CD14-positive monocyte (primary cell): ENCODE data around the gene WNT7B. TPM values are rescaled to one million over a fixed set of nuclear protein-coding genes. Genes with fewer than 3 reads are reported as not detected.
A peak's percentile ranks its signal among the peaks of the same experiment; 100 is the strongest.

Source experiments
- DNase-seq, 3 donors: peaks; one replicate each; pipeline ENCODE4 v3.0.0-alpha.2; 2011 to 2022
- H2AFZ ChIP-seq: 2 replicates; pipeline ENCODE4 v1.6.0; 2012; ENCODE audit warnings: mild to moderate bottlenecking, low read depth, low read length, inconsistent platforms; ENCODE audit not compliant: insufficient read depth, poor library complexity, severe bottlenecking
- H3K27ac ChIP-seq, 2 donors: 1 replicate in 1 of 2; 2 replicates in 1 of 2; pipeline ENCODE4 v1.5.1; 2012 to 2013; ENCODE audit warnings: low read length in 2 of 2, control low read depth in 1 of 2, inconsistent platforms in 1 of 2, low read depth in 1 of 2, mild to moderate bottlenecking in 1 of 2
- H3K27me3 ChIP-seq, 2 donors: one replicate each; pipeline versions ENCODE4 v1.6.0 to v1.6.1; 2011 to 2013; ENCODE audit warnings: low read length in 2 of 2; ENCODE audit not compliant: control insufficient read depth in 2 of 2, insufficient read depth in 2 of 2
- H3K36me3 ChIP-seq, 2 donors: replicated peaks in 1 of 2; 1 replicate in 1 of 2; 2 replicates in 1 of 2; pipeline versions ENCODE4 v1.5.1 to v1.6.1; 2012 to 2013; ENCODE audit warnings: low read length in 2 of 2, control low read depth in 1 of 2, inconsistent platforms in 1 of 2, mild to moderate bottlenecking in 1 of 2; ENCODE audit not compliant: insufficient read depth in 2 of 2, control insufficient read depth in 1 of 2
- H3K4me1 ChIP-seq, 2 donors: 1 replicate in 1 of 2; 2 replicates in 1 of 2; pipeline versions ENCODE4 v1.5.1 to v1.6.1; 2012 to 2013; ENCODE audit warnings: low read length in 2 of 2, control low read depth in 1 of 2, inconsistent platforms in 1 of 2, mild to moderate bottlenecking in 1 of 2, moderate library complexity in 1 of 2; ENCODE audit not compliant: insufficient read depth in 2 of 2, control insufficient read depth in 1 of 2
- H3K4me2 ChIP-seq: replicated peaks from 2 replicates; pipeline ENCODE3; 2012; ENCODE audit warnings: low read length, moderate library complexity, mild to moderate bottlenecking; ENCODE audit not compliant: poor library complexity, severe bottlenecking; ENCODE audit errors: extremely low read depth
- H3K4me3 ChIP-seq, 3 experiments: fragments of 200-600 bp in 1 of 3; sonication (generic) in 1 of 3; replicated peaks in 1 of 3; 1 replicate in 2 of 3; 2 replicates in 1 of 3; pipeline ENCODE4 v1.5.1; 2011 to 2013; ENCODE audit warnings: low read length in 3 of 3, mild to moderate bottlenecking in 3 of 3, control low read depth in 2 of 3, low read depth in 2 of 3, inconsistent platforms in 1 of 3, moderate library complexity in 1 of 3
- H3K79me2 ChIP-seq: 2 replicates; pipeline ENCODE4 v1.6.0; 2012; ENCODE audit warnings: mild to moderate bottlenecking, control low read depth, inconsistent platforms, low read length, moderate library complexity; ENCODE audit not compliant: insufficient read depth
- H3K9ac ChIP-seq: 2 replicates; pipeline ENCODE4 v1.6.0; 2017; ENCODE audit warnings: low read length, mild to moderate bottlenecking; ENCODE audit not compliant: insufficient read depth, poor library complexity, severe bottlenecking
- H3K9me3 ChIP-seq, 2 donors: replicated peaks in 1 of 2; 1 replicate in 1 of 2; 2 replicates in 1 of 2; pipeline versions ENCODE4 v1.5.1 to v1.6.1; 2012 to 2013; ENCODE audit warnings: low read length in 2 of 2, control low read depth in 1 of 2; ENCODE audit not compliant: control insufficient read depth in 1 of 2, insufficient read depth in 1 of 2
- H4K20me1 ChIP-seq: 2 replicates; pipeline ENCODE4 v1.6.0; 2012; ENCODE audit warnings: mild to moderate bottlenecking, low read length, control low read depth, moderate library complexity; ENCODE audit not compliant: insufficient read depth
- H3K27ac Mint-ChIP-seq, 7 donors: one replicate each; pipeline ENCODE4 v1.8.0; 2020; ENCODE audit warnings: mild to moderate bottlenecking in 7 of 7, mixed read lengths in 7 of 7, moderate library complexity in 6 of 7, inconsistent platforms in 2 of 7
- H3K27me3 Mint-ChIP-seq, 3 donors: one replicate each; pipeline ENCODE4 v1.8.0; 2021 to 2022; ENCODE audit warnings: low read depth in 3 of 3, mild to moderate bottlenecking in 3 of 3, mixed read lengths in 3 of 3, moderate library complexity in 3 of 3, inconsistent platforms in 1 of 3
- H3K36me3 Mint-ChIP-seq, 2 donors: one replicate each; pipeline ENCODE4 v1.8.0; 2020; ENCODE audit warnings: mixed read lengths in 2 of 2, inconsistent platforms in 1 of 2, mild to moderate bottlenecking in 1 of 2
- H3K4me1 Mint-ChIP-seq: one replicate; pipeline ENCODE4 v1.8.0; 2020; ENCODE audit warnings: mild to moderate bottlenecking, mixed read lengths
- H3K4me3 Mint-ChIP-seq, 2 donors: one replicate each; pipeline ENCODE4 v1.8.0; 2020; ENCODE audit warnings: mild to moderate bottlenecking in 2 of 2, mixed read lengths in 2 of 2, moderate library complexity in 1 of 2
- H3K9me3 Mint-ChIP-seq, 7 donors: one replicate each; pipeline ENCODE4 v1.8.0; 2020 to 2022; ENCODE audit warnings: mixed read lengths in 7 of 7, mild to moderate bottlenecking in 6 of 7, moderate library complexity in 6 of 7, inconsistent platforms in 2 of 7
- WGBS: methylation state at CpG from one replicate; pipeline ENCODE4 v1.1.5; 2013; ENCODE audit warnings: missing lambda C conversion rate; ENCODE audit not compliant: insufficient coverage; 5-methylcytosine and 5-hydroxymethylcytosine counted together
- intact Hi-C, 2 donors: fragments of 100-400 bp; cut with micrococcal nuclease; formaldehyde crosslinking; loops; one replicate each; pipeline versions ENCODE4 v1.15.0 to v1.15.1; 2023
- polyA plus RNA-seq, 3 donors: library from polyadenylated mRNA; depleted of rRNA in 1 of 3; unstranded in 2 of 3; stranded (reverse) in 1 of 3; fragments of 300-500 nt in 2 of 3; fragments of >200 nt in 1 of 3; fragmentation: Illumina TruSeq in 2 of 3; gene quantifications; 1 replicate in 2 of 3; 2 replicates in 1 of 3; pipeline ENCODE4 v1.2.3, GENCODE V29; 2012 to 2021
- TF ChIP-seq, protein P1 (sequence below): fragments of 200-600 bp; IDR thresholded peaks from one replicate; pipeline ENCODE4 v1.8.0; 2022; ENCODE audit warnings: antibody characterized with exemption, mild to moderate bottlenecking

The WNT7B gene
- polyA plus RNA-seq, 3 donors, result not detected

DNA sequence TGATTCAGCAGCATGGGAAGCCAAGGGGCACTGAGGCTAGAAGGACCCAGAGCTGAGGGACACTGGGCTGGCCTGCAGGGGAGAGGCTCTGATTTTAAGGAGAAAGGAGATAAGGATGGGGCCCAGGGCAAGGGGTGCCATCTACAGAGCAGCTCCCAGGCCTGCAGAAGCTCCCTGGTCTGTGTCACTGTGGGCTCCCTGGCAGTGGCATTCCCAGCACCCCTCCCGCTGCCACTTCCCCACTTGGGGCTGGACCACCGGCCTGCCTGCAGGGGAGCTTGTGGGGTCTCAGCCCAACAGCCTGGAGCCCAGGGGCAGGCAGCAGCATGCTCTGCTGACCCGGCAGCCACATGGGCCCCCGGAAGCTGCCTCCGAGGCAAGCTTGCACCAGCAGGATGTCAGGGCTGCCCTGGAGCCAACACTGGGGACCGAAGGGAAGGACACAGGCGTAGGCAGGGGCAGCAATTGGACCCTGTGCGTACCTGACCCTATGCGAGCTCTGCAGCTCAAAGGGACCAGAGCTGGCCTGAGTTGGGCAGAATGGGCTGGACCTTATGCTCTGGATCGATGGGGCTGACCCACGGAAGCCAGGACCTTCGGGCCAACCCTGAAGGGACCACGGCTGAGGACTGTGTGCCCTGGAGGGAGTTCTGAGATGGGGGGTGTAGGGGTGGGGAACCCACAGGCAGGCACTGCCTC is 35.4 kb upstream of the WNT7B start:
- WGBS, result 99% methylated on average over 11 of the region's 13 CpGs
- H3K36me3 ChIP-seq, result no peaks in the 10 kb centered on the region

DNA sequence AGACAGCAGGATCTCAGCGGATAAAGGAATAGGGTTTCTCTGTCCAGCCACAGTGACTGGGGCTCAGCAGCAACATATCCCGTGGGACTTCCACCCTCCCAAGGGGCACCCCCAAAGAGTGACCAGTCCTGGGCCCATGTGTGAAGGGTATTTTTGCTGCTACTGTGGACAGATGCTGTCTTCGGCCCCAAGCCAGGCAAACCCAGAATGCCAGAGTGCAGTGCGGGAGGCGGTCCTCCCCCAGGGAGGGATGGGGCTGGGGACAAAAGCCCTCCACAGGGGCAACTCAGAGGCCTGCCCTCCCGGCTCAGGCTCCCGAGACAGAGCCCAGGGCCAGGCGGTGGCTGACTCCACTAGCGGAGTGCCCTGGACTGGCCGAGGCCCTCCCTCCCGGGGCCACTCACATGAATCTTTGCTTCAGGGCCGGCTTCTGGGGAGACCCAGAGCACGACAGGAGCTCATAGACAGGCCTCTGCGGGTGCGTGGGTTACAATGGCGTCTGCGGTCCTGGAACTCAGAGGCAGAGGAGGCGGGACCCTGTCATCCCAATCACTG is 34.7 kb upstream of the WNT7B start:
- H3K4me1 ChIP-seq, result peaks cover 25 to 30% of the 10 kb centered on the region in 2 donors

More for the DNA sequence above, 35.4 kb upstream of the WNT7B start:
- Mint-ChIP-seq H3K36me3 (peaks cover 7 to 9% of the 10 kb centered on the region in 2 donors), H3K9me3 (peaks cover 12 to 18% (median 17%) of the 10 kb centered on the region in 7 donors), H3K4me1 (peaks cover 24% of the 10 kb centered on the region), H3K27ac (peak overlapping the region in 3 of 7 donors; percentile 21 to 94 (median 58)), H3K4me3 (no peak overlapping the region), H3K27me3 (peaks cover 0 to 5% (median 4%) of the 10 kb centered on the region in 3 donors)
- TF ChIP-seq, protein P1, sequence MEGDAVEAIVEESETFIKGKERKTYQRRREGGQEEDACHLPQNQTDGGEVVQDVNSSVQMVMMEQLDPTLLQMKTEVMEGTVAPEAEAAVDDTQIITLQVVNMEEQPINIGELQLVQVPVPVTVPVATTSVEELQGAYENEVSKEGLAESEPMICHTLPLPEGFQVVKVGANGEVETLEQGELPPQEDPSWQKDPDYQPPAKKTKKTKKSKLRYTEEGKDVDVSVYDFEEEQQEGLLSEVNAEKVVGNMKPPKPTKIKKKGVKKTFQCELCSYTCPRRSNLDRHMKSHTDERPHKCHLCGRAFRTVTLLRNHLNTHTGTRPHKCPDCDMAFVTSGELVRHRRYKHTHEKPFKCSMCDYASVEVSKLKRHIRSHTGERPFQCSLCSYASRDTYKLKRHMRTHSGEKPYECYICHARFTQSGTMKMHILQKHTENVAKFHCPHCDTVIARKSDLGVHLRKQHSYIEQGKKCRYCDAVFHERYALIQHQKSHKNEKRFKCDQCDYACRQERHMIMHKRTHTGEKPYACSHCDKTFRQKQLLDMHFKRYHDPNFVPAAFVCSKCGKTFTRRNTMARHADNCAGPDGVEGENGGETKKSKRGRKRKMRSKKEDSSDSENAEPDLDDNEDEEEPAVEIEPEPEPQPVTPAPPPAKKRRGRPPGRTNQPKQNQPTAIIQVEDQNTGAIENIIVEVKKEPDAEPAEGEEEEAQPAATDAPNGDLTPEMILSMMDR, result no peak
- H3K27me3 ChIP-seq, result no peaks in the 10 kb centered on the region
- intact Hi-C loops, result loop anchor here (2.0 to 5.0 kb wide), 2 partner anchors 16 to 60 kb away; no protein-coding TSS in a partner anchor
- no peaks in the 10 kb centered on the region for H3K79me2 ChIP-seq
- peak in 1 of 3 donors; percentile 4 for DNase-seq
- no peak overlapping the region for H3K4me3 ChIP-seq
- H4K20me1 ChIP-seq, result no peaks in the 10 kb centered on the region
- H3K9me3 ChIP-seq, result peaks cover 17 to 18% of the 10 kb centered on the region in 2 donors
- H3K9ac ChIP-seq, result no peak overlapping the region
- H3K4me2 ChIP-seq, result no peak overlapping the region
- H3K4me1 ChIP-seq, result peaks cover 19 to 23% of the 10 kb centered on the region in 2 donors
- H3K27ac ChIP-seq, result no peak overlapping the region
- H2AFZ ChIP-seq, result no peak overlapping the region

More for the DNA sequence above, 34.7 kb upstream of the WNT7B start:
- TF ChIP-seq, protein P1, result no peak
- Histone ChIP-seq H3K4me2 (no peak overlapping the region), H2AFZ (no peak overlapping the region), H3K4me3 (no peak overlapping the region), H4K20me1 (no peaks in the 10 kb centered on the region), H3K9me3 (peaks cover 17 to 18% of the 10 kb centered on the region in 2 donors), H3K79me2 (no peaks in the 10 kb centered on the region), H3K36me3 (no peaks in the 10 kb centered on the region), H3K27ac (no peak overlapping the region), H3K27me3 (no peaks in the 10 kb centered on the region), H3K9ac (no peak overlapping the region)
- Mint-ChIP-seq H3K4me1 (peaks cover 27% of the 10 kb centered on the region), H3K9me3 (peaks cover 12 to 18% (median 17%) of the 10 kb centered on the region in 7 donors), H3K27me3 (peaks cover 0 to 5% (median 4%) of the 10 kb centered on the region in 3 donors), H3K36me3 (peaks cover 7 to 9% of the 10 kb centered on the region in 2 donors), H3K27ac (peak overlapping the region in 2 of 7 donors; percentile 21 to 58), H3K4me3 (no peak overlapping the region)
- intact Hi-C loops, result loop anchor here (2.0 to 5.0 kb wide), 2 partner anchors 15 to 61 kb away; no protein-coding TSS in a partner anchor
- DNase-seq, result no peak
- WGBS, result 92% methylated on average over 13 of the region's 18 CpGs
